ENCODE results near the gene HOXB1.
"Not testable (repeated sequence)": the region's sequence is repeated elsewhere in the genome, so short reads cannot be mapped to it uniquely, and the experiment has no call there.

Gene HOXB1

GRCh38 chr17:48543107-48543853 lies 12.5 kb upstream of the HOXB1 start:
- no peak for DNase-seq (ENCODE audit: low spot score)

GRCh38 chr17:48542698-48543106 lies 11.9 kb upstream of the HOXB1 start:
- no peak for DNase-seq (ENCODE audit: low spot score)

DNA sequence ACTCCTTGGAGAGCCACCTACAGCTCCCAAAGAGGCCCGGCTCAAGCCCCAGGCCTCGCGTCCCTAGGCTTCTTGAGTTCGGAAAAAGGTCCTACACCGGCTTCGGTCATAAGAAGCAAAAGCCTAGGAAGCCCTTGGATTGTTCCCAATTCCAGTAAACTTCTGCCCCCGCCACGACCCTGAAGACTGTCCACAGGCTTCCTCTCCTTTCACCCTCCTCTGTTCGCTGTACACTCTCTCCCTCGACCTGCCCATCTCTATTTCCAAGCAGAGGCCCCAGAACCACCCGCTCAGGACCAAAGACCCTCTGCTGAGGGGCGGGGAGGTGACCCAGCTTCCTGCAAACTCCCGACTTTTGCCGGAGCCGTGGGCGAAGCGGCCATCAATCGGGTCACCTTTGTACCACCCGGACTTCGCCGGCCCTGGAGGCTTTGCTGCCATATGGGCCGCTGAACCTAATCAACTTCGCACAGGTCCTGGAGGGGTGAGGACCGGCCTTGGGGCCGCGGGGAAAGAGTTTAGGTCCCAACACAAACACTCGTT lies 11.4 kb upstream of the HOXB1 start:
- DNase-seq (ENCODE audit: low spot score), result no peak

DNA sequence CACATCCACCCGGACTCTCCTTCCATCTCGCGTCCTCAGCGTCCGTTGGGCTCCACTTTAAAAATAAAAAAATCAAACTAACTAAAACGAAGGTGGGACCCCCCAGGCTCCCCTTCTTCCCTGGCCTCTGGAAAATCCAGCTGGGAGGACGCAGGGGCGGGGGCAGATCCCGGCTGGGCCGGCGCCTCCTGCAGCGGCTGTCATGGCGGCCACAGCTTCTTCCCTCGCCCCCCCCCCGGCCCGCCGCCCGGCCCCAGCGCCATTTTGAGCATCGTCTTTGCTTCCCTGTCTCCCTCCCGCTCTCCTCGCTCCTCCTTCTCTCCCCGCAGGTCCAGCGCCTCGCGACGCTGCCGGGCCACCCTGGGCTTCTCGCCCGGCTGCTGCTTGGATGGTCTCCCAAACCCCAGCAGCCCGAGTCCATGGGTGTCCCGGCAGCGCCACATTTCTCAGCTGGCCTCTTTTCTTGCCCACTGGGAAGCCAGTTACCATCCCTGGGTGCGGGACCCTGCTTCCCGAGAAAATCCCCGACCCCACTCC lies 10.8 kb upstream of the HOXB1 start:
- no peak for DNase-seq (ENCODE audit: low spot score)

DNA sequence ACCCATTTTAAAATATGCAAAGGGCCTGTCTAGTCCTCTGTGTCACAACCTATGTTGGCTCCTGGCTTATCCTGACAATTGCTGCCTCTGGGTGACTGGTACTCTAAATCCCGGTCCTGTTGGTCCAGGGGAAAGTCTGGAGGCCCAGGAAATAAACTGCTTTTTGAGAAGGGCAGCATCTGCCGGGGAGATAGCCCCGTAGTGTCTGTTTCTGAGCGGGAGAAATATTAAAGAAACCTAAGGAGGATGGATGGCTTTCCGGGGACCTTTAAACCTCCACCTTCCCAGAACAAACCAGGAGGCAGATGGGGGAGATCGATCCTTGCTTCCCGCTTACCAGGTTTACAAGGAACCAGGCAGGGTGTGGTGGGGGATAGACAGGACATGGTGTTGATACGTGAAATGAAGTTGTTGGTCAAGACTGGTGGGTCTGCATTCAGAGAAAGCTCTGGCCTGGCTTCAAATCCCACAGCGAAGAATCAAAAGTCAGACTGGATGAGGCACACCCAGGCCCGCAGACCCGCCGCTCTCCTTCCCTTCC lies 10.3 kb upstream of the HOXB1 start:
- no peak for DNase-seq (ENCODE audit: low spot score)

DNA sequence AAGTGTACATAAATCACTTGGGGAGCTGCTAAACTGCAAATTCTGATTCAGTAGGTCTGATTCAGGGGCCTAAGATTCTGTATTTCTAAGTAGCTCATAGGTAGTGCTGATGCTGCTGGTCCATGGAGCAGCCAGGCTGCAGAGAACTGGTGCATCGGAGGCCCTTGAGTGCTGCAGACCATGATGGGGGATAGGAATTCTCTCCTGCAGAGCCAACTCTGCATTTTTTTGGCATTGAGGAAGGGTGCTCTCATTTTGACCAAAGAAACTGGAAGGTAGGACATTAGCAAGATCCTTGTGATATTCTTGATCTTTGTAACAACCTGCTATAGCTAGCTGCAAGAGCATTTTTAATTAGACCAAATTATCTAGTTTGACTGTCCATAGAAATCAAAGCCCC lies 9.4 kb upstream of the HOXB1 start:
- DNase-seq (ENCODE audit: low spot score), result no peak

DNA sequence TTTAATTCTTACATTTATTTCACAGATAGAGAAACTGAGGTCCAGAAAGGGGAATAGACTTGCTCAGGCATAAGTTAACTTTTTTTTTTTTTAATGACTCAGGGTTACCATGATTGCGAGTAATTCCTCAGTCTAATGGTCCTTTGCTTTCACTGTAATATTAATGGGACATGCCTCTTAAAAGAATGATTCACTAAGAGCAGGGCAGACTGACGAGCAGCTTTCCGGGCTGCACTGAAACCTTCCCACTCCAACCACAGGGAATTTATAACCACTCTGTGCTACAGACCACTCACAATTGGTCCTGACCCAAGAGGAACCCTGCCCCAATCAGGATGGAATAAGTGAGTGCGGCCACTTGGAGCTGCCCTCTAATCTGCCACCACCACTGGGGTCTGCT lies 8.4 kb upstream of the HOXB1 start:
- DNase-seq (ENCODE audit: low spot score), result no peak

- no peak for DNase-seq (ENCODE audit: low spot score)
These were observed 6.5 kb upstream of the HOXB1 start for GRCh38 chr17:48537316-48537715.

- DNase-seq (ENCODE audit: low spot score), result not testable (repeated sequence)
These were observed 5.2 kb upstream of the HOXB1 start for GRCh38 chr17:48535793-48536559.

GRCh38 chr17:48532261-48532660 lies 1.4 kb upstream of the HOXB1 start:
- DNase-seq (ENCODE audit: low spot score), result no peak

DNA sequence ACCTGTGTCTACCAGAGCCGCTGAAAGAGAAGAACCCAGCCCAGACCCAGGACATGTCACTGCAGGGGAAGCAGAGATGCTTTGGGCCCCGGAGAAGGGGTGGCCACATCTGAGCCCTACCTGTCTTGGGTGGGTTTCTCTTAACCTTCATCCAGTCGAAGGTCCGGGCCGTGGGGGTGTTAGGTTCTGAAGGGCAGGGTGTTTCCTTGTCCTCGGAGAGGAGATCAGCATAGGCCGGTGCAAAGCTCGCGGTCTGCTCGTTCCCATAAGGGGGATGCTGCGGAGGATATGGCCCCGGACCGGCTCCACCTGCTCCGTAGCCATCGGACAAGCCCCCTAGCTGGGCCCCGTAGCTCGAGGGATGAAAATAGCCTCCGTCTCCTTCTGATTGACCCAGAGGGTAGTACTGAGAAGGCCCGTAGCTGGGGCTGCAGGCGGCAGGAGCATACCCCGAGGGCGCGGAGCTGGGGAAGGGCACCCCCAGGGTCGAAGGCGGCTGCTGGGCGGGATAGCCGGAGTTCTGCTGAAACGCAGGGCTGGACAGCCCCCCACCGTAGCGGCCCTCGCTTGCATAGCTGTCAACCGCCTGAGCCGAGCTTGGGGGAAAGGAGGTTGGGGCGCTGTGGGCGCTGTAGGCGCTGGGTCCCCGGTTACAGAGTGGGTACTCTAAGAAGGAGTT lies 464 bp downstream of the HOXB1 start:
- no peak for DNase-seq (ENCODE audit: low spot score)

- DNase-seq (ENCODE audit: low spot score), result no peak
These were observed 1.2 kb downstream of the HOXB1 start for GRCh38 chr17:48529683-48530009.

DNA sequence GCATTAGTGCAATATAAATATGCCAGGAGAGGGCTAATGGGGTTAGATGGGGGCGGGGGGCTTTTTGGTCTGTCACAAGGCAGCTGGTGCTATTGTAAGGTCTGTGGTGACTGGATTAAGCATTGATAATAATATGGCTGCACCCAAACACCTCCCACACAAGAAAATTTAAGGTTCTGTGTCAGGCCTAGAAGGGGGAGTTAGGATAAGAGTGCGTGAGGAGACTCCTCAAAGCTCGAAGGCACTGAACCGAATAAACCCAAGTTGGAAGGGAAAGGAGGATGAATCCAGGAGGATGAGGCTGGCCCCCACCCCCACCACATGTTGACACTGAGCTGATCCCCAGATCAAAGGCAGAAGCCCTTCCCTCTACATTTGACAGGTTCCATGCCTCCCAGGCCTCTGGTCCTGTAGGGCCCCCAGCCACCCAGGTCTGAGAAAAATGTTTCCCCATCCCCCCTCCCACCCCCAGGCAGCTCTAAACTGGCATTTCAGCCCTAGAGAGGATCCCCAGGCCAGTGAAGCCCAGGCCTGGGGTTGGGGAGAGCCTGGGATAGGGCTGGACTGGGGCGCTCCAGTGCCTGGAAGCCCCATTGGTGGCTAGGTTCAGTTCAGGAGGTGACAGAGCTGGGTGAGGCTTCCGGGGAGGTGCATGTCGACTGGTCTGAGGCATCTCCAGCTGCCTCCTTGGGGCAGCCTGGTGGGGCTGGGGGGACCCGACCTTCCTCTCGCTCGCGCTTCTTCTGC lies 1.7 kb downstream of the HOXB1 start:
- no peak for DNase-seq (ENCODE audit: low spot score)

GRCh38 chr17:48528153-48528935 lies 2.5 kb downstream of the HOXB1 start:
- no peak for DNase-seq (ENCODE audit: low spot score)

DNA sequence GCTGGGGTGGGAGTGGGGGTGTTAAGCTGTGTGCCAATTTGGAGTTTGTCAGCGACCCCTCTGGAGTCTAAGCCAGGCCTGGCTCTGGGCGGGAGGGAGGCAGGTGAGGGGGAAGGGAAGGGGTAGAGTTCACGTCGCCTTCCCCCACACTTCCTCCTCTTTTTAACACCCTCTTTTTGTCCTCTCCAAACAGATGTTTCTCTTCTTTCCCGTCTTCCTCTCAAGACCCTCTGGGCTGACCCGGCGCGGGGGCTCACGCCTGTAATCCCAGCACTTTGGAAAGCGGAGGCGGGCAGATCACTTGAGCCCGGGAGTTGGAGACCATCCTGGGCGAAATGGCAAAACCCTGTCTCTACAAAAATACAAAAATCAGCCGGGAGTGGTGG lies 3.3 kb downstream of the HOXB1 start:
- no peak for DNase-seq (ENCODE audit: low spot score)

DNA sequence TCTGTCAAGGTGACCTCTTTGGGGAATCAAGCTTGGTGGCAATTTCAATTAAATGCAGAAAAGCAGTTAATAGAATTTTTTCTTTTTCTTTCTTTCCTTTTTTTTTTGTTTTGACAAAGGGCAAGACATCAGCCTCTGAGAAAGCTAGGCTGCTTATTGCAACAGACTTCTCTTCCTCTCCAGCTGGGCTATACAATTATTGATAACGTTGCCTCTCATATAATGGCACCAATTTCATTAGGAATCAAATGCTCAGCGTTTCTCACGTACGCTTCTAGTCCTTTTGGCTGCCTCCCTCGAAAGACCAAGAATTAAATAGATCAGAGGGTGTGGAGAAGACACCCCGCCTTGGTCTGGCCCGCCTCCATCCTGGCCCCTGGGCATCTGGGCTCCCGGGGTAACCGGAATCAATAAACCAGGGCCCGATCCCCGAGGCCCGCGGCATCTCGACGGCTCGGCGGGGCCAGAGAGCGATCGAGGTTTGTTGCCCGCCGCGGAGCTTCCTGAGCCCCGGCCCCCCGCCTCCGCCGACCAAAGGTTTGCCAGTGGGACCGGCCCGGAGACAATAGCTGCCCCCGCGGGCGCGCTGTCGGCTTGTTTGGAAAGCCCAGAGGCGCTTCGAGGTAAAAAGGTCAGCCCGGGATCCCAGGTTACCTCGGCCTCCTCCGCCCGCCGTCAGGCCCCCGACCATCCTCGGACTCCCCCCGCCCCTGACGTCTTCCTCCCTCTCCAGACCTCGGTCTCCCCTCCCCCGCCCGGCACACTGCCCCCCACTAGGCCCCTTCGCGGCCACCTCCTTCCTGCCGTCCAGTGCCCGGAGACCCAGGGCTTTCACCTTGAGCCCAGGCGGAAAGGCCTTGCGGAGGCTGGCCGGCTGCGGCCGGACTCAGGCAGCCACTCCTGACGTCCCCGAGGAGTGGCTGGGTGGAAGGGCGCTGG lies 3.9 kb downstream of the HOXB1 start:
- DNase-seq (ENCODE audit: low spot score), result no peak

GRCh38 chr17:48523010-48523409 lies 7.8 kb downstream of the HOXB1 start:
- DNase-seq (ENCODE audit: low spot score), result no peak

- DNase-seq (ENCODE audit: low spot score), result no peak
These were observed 8.7 kb downstream of the HOXB1 start for GRCh38 chr17:48522031-48522653.

DNA sequence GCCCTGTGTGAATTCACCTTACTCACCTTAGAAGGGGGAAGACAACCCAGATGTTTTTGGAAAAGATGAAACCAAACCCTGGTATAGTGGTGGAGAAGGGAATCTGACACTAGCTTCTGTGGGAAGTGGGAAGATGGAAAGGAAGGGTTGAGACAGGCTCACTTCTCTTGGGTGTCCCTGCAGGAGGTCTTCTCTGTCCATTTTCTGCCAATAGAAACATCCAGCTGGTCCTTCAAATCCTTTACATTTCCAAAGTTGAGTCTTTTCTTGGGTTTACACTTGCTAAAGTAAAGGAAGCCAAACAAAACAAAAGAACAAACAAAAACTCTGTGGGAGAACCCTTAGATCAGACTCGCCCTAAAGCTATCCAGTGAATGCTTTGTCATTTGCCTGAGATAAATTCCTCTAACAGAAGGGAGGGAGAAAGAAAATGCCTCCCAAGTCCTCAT lies 10.2 kb downstream of the HOXB1 start:
- no peak for DNase-seq (ENCODE audit: low spot score)

Data from Ammon's horn (tissue), 1 donor.